CD8-positive, alpha-beta memory T cell (primary cell): ENCODE data around the gene MNAT1. TPM values are rescaled to one million over a fixed set of nuclear protein-coding genes. Genes with fewer than 3 reads are reported as not detected.

ENCODE experiments used
- CTCF ChIA-PET: fragments of 350-600 bp; sonication (Branson Sonifier 250); formaldehyde crosslinking; loops from one replicate; lab custom pipeline; 2021; ENCODE audit warnings: antibody characterized with exemption; lab: Charles Lee
- POLR2A ChIA-PET: fragments of 350-600 bp; sonication (Branson Sonifier 250); formaldehyde crosslinking; loops from one replicate; lab custom pipeline; 2021; ENCODE audit warnings: antibody characterized with exemption; lab: Charles Lee
- DNase-seq, 5 donors: peaks; one replicate each; pipeline versions ENCODE4 v3.0.0 to v3.0.0-alpha.2; 2020 to 2022; ENCODE audit warnings: mixed read lengths in 1 of 5
- H3K27ac ChIP-seq: one replicate; pipeline ENCODE4 v1.7.0; 2013; ENCODE audit warnings: low read depth, mild to moderate bottlenecking, low read length, moderate library complexity
- H3K27me3 ChIP-seq: 2 replicates; pipeline ENCODE4 v1.7.0; 2013; ENCODE audit warnings: low read length, mild to moderate bottlenecking; ENCODE audit not compliant: insufficient read depth, poor library complexity, severe bottlenecking
- H3K36me3 ChIP-seq: 2 replicates; pipeline ENCODE4 v1.7.0; 2013; ENCODE audit warnings: mild to moderate bottlenecking, low read length, moderate library complexity; ENCODE audit not compliant: insufficient read depth
- H3K4me1 ChIP-seq: 2 replicates; pipeline ENCODE4 v1.7.0; 2013; ENCODE audit warnings: mild to moderate bottlenecking, low read length, moderate library complexity; ENCODE audit not compliant: insufficient read depth
- H3K4me3 ChIP-seq: 2 replicates; pipeline ENCODE4 v1.7.0; 2013; ENCODE audit warnings: mild to moderate bottlenecking, low read length
- H3K9me3 ChIP-seq: 2 replicates; pipeline ENCODE4 v1.7.0; 2013; ENCODE audit warnings: mild to moderate bottlenecking, low read length
- H3K27ac Mint-ChIP-seq, 8 donors: one replicate each; pipeline ENCODE4 v1.8.0; 2020 to 2021; ENCODE audit warnings: mixed read lengths in 8 of 8, mild to moderate bottlenecking in 6 of 8, inconsistent platforms in 3 of 8, moderate library complexity in 3 of 8
- H3K27me3 Mint-ChIP-seq, 2 donors: one replicate each; pipeline ENCODE4 v1.8.0; 2020 to 2021; ENCODE audit warnings: mixed read lengths in 2 of 2, mild to moderate bottlenecking in 1 of 2, moderate library complexity in 1 of 2
- H3K36me3 Mint-ChIP-seq, 3 donors: one replicate each; pipeline ENCODE4 v1.8.0; 2020 to 2021; ENCODE audit warnings: mixed read lengths in 3 of 3, inconsistent platforms in 1 of 3, mild to moderate bottlenecking in 1 of 3
- H3K4me1 Mint-ChIP-seq, 3 donors: one replicate each; pipeline ENCODE4 v1.8.0; 2020 to 2021; ENCODE audit warnings: mixed read lengths in 3 of 3, inconsistent platforms in 1 of 3, mild to moderate bottlenecking in 1 of 3
- H3K4me3 Mint-ChIP-seq, 7 donors: one replicate each; pipeline ENCODE4 v1.8.0; 2020 to 2021; ENCODE audit warnings: mixed read lengths in 7 of 7, mild to moderate bottlenecking in 6 of 7, moderate library complexity in 4 of 7, inconsistent platforms in 2 of 7
- H3K9me3 Mint-ChIP-seq, 5 donors: one replicate each; pipeline ENCODE4 v1.8.0; 2020 to 2022; ENCODE audit warnings: mixed read lengths in 5 of 5, mild to moderate bottlenecking in 3 of 5, moderate library complexity in 2 of 5, inconsistent platforms in 1 of 5
- polyA plus RNA-seq: library from polyadenylated mRNA; unstranded; fragments of 300-500 nt; fragmentation: Illumina TruSeq; gene quantifications from one replicate; pipeline ENCODE4 v1.2.3, GENCODE V29; 2021
- total RNA-seq, 2 experiments: library from RNA; stranded (reverse); gene quantifications; one replicate each; pipeline ENCODE4 v1.2.3, GENCODE V29; 2021

Gene MNAT1
- total and polyA plus RNA-seq, 3 experiments from 2014 or later = 16.0 to 47.8 (median 37.1) TPM

GRCh38 chr14:60964904-60965303, 230.3 kb downstream of the MNAT1 start:
- POLR2A ChIA-PET = no interaction called here

GRCh38 chr14:60965402-60965801, 230.8 kb downstream of the MNAT1 start:
- no peaks in the 10 kb centered on the region for H3K4me1 Mint-ChIP-seq
- CTCF ChIA-PET = no interaction called here
- Histone ChIP-seq H3K27ac (no peak overlapping the region), H3K4me1 (no peaks in the 10 kb centered on the region), H3K4me3 (no peak overlapping the region), H3K9me3 (no peaks in the 10 kb centered on the region), H3K27me3 (no peaks in the 10 kb centered on the region), H3K36me3 (no peaks in the 10 kb centered on the region)
- POLR2A ChIA-PET = no interaction called here
- H3K36me3 Mint-ChIP-seq = peaks cover 1 to 10% (median 1%) of the 10 kb centered on the region in 3 donors
- H3K27ac Mint-ChIP-seq = no peak overlapping the region
- peaks cover 0 to 3% (median under 1%) of the 10 kb centered on the region in 5 donors for H3K9me3 Mint-ChIP-seq
- H3K4me3 Mint-ChIP-seq = no peak overlapping the region
- H3K27me3 Mint-ChIP-seq = peaks cover 0 to 1% of the 10 kb centered on the region in 2 donors
- DNase-seq = no peak

More at GRCh38 chr14:60964904-60965303, 230.3 kb downstream of the MNAT1 start:
- H3K27ac ChIP-seq = no peak overlapping the region
- no peaks in the 10 kb centered on the region for H3K9me3 ChIP-seq
- H3K27me3 Mint-ChIP-seq = peaks cover 0 to 3% of the 10 kb centered on the region in 2 donors
- H3K36me3 Mint-ChIP-seq = peaks cover 2 to 15% (median 3%) of the 10 kb centered on the region in 3 donors
- no peaks in the 10 kb centered on the region for H3K4me1 Mint-ChIP-seq
- CTCF ChIA-PET = no interaction called here
- H3K4me3 Mint-ChIP-seq = no peak overlapping the region
- no peak overlapping the region for H3K27ac Mint-ChIP-seq
- H3K27me3 ChIP-seq = no peaks in the 10 kb centered on the region
- peaks cover 0 to 8% (median 4%) of the 10 kb centered on the region in 5 donors for H3K9me3 Mint-ChIP-seq
- H3K4me1 ChIP-seq = no peaks in the 10 kb centered on the region
- H3K4me3 ChIP-seq = no peak overlapping the region
- H3K36me3 ChIP-seq = no peaks in the 10 kb centered on the region
- no peak for DNase-seq

DNA sequence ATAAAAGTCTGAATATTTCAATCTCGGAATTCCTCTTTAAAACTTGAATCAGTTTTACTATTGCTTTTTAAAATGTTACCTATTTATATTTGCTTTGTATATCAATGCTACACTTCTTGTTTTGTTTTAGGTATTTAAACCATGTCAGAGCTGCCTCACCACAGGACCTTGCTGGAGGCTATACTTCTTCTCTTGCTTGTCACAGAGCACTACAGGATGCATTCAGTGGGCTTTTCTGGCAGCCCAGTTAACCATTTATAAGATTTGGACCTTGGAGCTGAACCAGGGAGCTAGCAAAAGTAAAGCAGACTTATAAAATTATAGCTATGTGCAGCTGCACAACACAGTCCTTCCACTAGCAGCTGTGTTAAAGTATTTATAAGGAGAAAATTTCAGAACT, 233.5 kb downstream of the MNAT1 start:
- POLR2A ChIA-PET = no interaction called here
- H3K27ac ChIP-seq = no peak overlapping the region
- H3K36me3 ChIP-seq = no peaks in the 10 kb centered on the region
- no peak for DNase-seq
- no peaks in the 10 kb centered on the region for H3K4me1 ChIP-seq
- CTCF ChIA-PET = interaction anchor here (1.1 kb wide), 1 partner anchor 11 kb away, joined by 3 read pairs; no protein-coding TSS in a partner anchor
- H3K27ac Mint-ChIP-seq = no peak overlapping the region
- no peaks in the 10 kb centered on the region for H3K9me3 Mint-ChIP-seq
- no peaks in the 10 kb centered on the region for H3K27me3 ChIP-seq
- H3K27me3 Mint-ChIP-seq = no peaks in the 10 kb centered on the region
- no peaks in the 10 kb centered on the region for H3K9me3 ChIP-seq
- H3K4me3 ChIP-seq = no peak overlapping the region
- H3K4me1 Mint-ChIP-seq = no peaks in the 10 kb centered on the region
- peaks cover 0 to 13% (median 6%) of the 10 kb centered on the region in 3 donors for H3K36me3 Mint-ChIP-seq
- no peak overlapping the region for H3K4me3 Mint-ChIP-seq

DNA sequence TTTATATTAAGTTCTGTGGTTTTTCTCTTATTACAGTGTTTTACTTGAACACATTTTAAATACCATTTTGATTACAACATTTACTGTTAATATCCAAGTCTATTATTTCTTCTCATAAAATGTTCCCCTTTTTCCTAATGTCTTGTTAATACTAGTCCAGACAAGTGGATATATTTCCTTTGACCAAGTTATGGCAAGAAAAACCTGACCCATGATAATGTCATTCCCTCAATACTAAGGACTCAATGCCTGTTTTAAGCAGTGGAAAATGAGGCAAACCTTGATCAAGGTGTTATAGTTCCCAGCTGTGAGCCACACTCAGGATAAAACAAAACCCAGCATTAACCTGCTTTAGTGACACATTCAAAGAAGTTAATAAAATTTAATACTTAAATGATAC, 234.1 kb downstream of the MNAT1 start:
- H3K27me3 ChIP-seq = no peaks in the 10 kb centered on the region
- Mint-ChIP-seq H3K4me3 (no peak overlapping the region), H3K36me3 (peaks cover 0 to 16% (median 8%) of the 10 kb centered on the region in 3 donors), H3K4me1 (no peaks in the 10 kb centered on the region), H3K9me3 (no peaks in the 10 kb centered on the region), H3K27me3 (no peaks in the 10 kb centered on the region), H3K27ac (no peak overlapping the region)
- ChIA-PET POLR2A (no interaction called here), CTCF (no interaction called here)
- no peak for DNase-seq
- H3K27ac ChIP-seq = no peak overlapping the region
- H3K9me3 ChIP-seq = no peaks in the 10 kb centered on the region
- no peaks in the 10 kb centered on the region for H3K36me3 ChIP-seq
- H3K4me1 ChIP-seq = no peaks in the 10 kb centered on the region
- H3K4me3 ChIP-seq = no peak overlapping the region

GRCh38 chr14:60970146-60970545, 235.6 kb downstream of the MNAT1 start:
- Histone ChIP-seq H3K27ac (no peak overlapping the region), H3K4me3 (no peak overlapping the region), H3K27me3 (no peaks in the 10 kb centered on the region), H3K9me3 (no peaks in the 10 kb centered on the region), H3K4me1 (no peaks in the 10 kb centered on the region), H3K36me3 (no peaks in the 10 kb centered on the region)
- peaks cover 0 to 22% (median 8%) of the 10 kb centered on the region in 3 donors for H3K36me3 Mint-ChIP-seq
- CTCF ChIA-PET = no interaction called here
- H3K4me3 Mint-ChIP-seq = no peak overlapping the region
- DNase-seq = no peak
- no peaks in the 10 kb centered on the region for H3K9me3 Mint-ChIP-seq
- H3K4me1 Mint-ChIP-seq = peaks cover 0 to 2% (median 1%) of the 10 kb centered on the region in 3 donors
- POLR2A ChIA-PET = no interaction called here
- no peak overlapping the region for H3K27ac Mint-ChIP-seq
- no peaks in the 10 kb centered on the region for H3K27me3 Mint-ChIP-seq

- H3K36me3 Mint-ChIP-seq = peaks cover 0 to 25% (median 8%) of the 10 kb centered on the region in 3 donors
- H3K27me3 Mint-ChIP-seq = no peaks in the 10 kb centered on the region
- POLR2A ChIA-PET = no interaction called here
Observed at GRCh38 chr14:60971271-60971670, 236.7 kb downstream of the MNAT1 start.

DNA sequence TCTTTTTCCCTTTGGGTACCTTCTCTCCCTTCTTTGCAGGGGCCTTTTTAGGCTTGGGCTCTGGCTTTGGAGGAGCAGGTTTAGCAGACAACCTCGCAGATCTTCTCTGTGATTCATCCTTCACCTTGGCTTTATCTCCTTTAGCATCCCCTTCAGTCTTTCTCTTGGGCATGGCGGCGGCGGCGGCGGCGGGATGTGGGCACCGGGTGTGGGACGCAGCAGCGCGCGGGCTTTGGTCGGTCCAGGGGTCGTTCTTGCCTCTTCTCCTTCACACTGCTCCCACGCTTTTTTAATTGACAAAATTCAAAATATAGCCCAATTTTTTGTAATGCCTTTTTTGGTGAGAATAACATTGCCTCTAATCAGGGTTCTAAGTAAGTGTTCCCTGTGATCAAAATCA, 237.7 kb downstream of the MNAT1 start:
- ChIA-PET CTCF (no interaction called here), POLR2A (no interaction called here)
- H3K27me3 ChIP-seq = no peaks in the 10 kb centered on the region
- DNase-seq = no peak
- H3K36me3 Mint-ChIP-seq = peaks cover 0 to 25% (median 12%) of the 10 kb centered on the region in 3 donors
- H3K9me3 Mint-ChIP-seq = no peaks in the 10 kb centered on the region
- H3K4me3 ChIP-seq = no peak overlapping the region
- no peaks in the 10 kb centered on the region for H3K9me3 ChIP-seq
- no peak overlapping the region for H3K27ac ChIP-seq
- peak overlapping the region in 1 of 8 donors; percentile 33 for H3K27ac Mint-ChIP-seq
- H3K4me1 Mint-ChIP-seq = peaks cover 2 to 19% (median 13%) of the 10 kb centered on the region in 3 donors
- H3K4me3 Mint-ChIP-seq = no peak overlapping the region
- no peaks in the 10 kb centered on the region for H3K27me3 Mint-ChIP-seq
- no peaks in the 10 kb centered on the region for H3K4me1 ChIP-seq
- no peaks in the 10 kb centered on the region for H3K36me3 ChIP-seq

More at GRCh38 chr14:60971271-60971670, 236.7 kb downstream of the MNAT1 start:
- H3K4me3 ChIP-seq = no peak overlapping the region
- H3K4me1 Mint-ChIP-seq = peaks cover 2 to 13% (median 6%) of the 10 kb centered on the region in 3 donors
- no peaks in the 10 kb centered on the region for H3K9me3 ChIP-seq
- peak overlapping the region in 1 of 8 donors; percentile 33 for H3K27ac Mint-ChIP-seq
- no peak overlapping the region for H3K4me3 Mint-ChIP-seq
- CTCF ChIA-PET = interaction anchor here (0.6 kb wide), 1 partner anchor 307 kb away, joined by 3 read pairs; no protein-coding TSS in a partner anchor
- H3K9me3 Mint-ChIP-seq = no peaks in the 10 kb centered on the region
- no peaks in the 10 kb centered on the region for H3K4me1 ChIP-seq
- H3K36me3 ChIP-seq = no peaks in the 10 kb centered on the region
- DNase-seq = no peak
- H3K27me3 ChIP-seq = no peaks in the 10 kb centered on the region
- H3K27ac ChIP-seq = no peak overlapping the region

- no peaks in the 10 kb centered on the region for H3K9me3 Mint-ChIP-seq
- DNase-seq = no peak
- peak overlapping the region in 1 of 8 donors; percentile 27 for H3K27ac Mint-ChIP-seq
- Histone ChIP-seq H3K4me3 (no peak overlapping the region), H3K27ac (no peak overlapping the region), H3K36me3 (no peaks in the 10 kb centered on the region), H3K9me3 (no peaks in the 10 kb centered on the region), H3K27me3 (no peaks in the 10 kb centered on the region), H3K4me1 (no peaks in the 10 kb centered on the region)
- ChIA-PET POLR2A (no interaction called here), CTCF (no interaction called here)
- peaks cover 2 to 25% (median 20%) of the 10 kb centered on the region in 3 donors for H3K4me1 Mint-ChIP-seq
- H3K27me3 Mint-ChIP-seq = no peaks in the 10 kb centered on the region
- H3K36me3 Mint-ChIP-seq = peaks cover 0 to 25% (median 12%) of the 10 kb centered on the region in 3 donors
- no peak overlapping the region for H3K4me3 Mint-ChIP-seq
Observed at GRCh38 chr14:60973070-60973469, 238.5 kb downstream of the MNAT1 start.
